OCI-M2 (cell line): ENCODE measurements around the gene RHBG.
"Not testable (repeated sequence)": the region's sequence is repeated elsewhere in the genome, so short reads cannot be mapped to it uniquely, and the experiment has no call there.

Source experiments
- DNase-seq: peaks from one replicate; lab custom pipeline; 2025; ENCODE audit not compliant: unreplicated experiment; lab: John Stamatoyannopoulos, UW

Gene RHBG

DNA sequence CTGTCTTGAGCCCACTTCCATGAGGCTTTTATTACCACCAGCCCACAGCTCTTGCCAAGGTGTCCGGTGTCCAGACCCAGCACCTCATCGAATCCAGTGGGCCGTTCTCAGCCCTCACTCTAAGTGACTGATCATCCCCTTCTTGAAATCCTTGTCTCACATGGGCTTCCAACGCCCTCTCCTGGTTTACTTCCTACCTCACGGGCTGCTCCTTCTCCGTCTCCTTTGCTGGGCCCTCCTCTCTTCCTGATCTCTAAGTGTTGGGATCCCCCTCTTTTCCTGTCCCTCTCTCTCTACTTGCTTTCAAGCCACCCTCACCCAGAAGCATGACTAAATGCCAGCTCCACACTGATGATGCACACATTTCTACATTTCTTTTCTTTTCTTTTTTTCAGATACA is 9.0 kb upstream of the RHBG start:
- no peak for DNase-seq

DNA sequence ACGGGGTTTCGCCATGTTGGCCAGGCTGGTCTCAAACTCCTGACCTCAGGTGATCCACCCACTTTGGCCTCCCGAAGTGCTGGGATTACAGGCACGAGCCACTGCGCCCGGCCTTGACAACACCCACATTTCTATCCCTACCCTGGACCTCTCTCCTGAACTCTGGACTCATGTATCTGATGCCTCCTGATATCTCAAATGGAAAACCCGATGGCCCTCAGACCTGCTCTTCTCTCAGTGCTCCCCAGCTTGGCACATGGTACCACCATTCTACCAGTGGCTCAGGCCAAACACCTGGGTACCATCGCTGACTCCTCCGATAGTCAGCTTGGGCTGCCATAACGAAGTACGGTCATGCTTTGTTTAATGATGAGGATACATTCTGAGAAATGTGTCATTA is 8.5 kb upstream of the RHBG start:
- DNase-seq = no peak

DNA sequence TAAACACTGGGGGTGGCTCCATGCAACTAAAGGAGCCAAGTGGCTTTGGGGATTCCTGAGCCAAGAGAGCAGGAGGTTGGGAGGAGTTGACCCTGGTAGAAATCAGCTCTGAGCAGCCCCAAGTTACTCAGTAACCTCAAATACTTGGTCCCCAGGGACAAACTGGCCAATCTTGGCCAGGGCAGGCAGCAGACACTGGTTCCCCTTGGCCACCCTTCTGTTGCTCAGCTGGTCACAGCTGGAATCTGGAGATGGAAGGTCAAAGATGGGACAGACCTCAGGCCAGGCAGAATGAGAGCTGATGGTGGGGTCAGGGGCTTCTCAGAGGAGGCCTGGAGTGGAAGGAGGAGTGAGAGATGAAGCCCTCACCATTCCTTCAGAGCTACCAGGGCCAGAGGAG is 3.3 kb upstream of the RHBG start:
- DNase-seq = no peak

DNA sequence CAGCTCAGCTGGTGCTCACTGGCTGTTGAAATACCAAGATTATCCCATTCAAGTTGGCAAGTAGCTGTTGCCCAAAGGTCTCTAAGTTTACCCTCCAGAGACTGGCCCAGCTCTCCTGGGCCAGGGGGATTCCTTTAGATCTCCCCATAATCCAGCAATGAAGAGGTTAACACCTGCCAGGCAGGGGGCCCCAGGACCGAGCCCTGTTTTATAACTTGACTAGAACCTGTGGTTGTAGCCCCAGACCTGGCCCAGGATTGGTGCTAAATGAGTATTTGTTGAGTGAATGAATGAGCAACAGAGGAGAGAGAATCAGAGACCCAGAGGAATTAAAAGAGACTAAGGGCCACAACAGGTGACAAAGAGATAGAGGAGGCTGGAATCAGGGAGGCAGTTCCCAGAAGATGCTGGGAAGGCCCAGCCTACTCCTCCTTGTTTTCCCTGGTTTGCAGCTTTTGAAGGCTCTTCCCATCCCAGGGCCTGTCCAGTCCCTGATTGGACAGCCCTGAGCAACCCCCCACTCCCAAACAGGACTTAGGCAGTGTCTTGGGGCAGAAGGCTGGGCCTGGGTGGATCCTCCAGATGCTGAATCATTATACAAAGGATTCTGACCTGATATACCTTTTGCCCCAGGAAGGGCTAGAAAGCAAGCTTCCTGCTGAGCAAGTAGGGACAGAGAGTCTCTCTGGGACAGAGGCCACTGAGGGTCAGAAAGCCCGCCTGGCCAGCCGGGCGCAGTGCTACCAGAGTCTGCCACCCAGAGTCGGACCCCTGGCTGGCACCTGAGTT is 2.4 kb upstream of the RHBG start:
- no peak for DNase-seq

DNA sequence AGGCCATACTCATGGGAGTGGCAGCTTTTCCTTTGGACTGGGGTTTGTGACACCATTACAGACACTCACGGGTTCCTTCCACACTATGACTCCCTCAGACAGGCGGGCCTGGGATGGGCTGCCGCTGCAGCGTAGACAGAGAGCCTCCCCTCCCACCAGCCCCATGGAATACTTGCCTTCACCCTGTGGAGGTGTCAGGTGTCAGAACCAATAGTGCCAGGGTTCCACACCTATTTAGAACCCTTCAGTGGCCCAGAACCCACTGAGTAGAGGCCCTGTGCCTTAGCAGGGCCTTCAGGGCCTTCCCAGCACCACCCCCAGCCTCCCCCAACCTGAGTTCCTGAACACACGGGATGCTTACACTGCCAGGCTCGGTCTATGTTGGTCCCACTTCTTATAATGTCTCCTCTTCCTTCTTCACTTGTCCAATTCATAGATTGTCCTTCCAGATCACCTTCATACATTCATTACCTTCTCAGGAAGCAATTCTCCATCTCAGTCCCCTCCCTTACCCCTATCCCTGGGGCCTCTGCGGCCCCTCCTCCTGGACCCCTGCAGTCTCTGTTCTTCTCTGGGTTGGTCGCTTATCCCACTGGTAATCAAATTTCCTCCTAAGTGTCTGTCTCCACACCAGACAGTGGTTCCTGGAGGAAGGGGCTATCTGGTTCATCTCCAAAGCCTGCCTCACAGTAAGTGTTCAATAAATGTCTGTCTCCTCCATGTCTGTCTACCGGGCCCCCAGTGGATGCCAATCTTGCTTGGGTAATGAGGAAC is 1.4 kb upstream of the RHBG start:
- DNase-seq = no peak

DNA sequence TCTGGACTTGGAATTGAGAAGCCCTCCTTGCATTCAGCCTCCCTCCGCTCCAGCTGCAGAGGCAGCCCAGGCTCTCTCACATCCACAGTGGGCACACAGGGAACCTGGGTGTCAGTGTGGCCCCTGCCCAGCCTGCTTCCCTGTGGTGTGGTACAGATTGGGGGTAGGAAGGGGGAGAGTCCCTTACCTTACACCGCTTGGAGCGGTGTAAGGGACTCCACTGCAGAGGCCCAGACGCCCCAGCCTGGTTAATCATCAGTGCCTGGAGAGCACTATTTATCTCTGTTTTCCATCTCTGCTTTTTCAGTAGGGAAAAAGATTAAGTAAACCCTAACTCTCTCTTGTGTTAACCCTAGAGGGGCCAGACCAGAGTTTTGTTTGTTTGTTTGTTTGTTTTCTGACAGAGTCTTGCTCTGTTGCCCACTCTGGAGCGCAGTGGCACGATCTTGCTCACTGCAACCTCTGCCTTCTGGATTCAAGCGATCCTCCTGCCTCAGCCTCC is 803 bp upstream of the RHBG start:
- DNase-seq = no peak

DNA sequence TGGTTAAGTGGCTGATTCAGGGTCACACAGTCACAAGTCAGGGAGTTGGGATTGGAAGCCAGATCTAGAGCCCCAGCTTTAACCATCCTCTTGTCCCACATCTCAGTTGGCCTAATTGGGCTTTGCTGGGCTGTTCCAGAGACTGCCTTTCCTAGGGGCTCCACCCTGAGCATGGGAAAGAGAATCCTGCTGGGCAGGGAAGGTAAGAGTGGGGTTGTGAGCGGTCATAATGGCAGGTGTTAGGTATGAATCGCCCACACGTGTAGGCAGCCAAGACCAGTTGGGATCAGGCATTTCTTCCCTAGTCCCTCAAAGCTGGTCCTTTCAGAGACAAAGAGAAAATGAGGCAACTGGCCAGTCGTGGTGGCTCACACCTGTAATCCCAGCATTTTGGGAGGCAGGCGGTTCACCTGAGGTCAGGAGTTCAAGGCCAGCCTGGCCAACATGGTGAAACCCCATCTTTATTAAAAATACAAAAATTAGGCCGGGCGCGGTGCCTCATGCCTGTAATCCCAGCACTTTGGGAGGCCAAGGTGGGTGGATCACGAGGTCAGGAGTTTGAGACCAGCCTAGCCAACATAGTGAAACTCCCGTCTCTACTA is 775 bp downstream of the RHBG start:
- not testable (repeated sequence) for DNase-seq

DNA sequence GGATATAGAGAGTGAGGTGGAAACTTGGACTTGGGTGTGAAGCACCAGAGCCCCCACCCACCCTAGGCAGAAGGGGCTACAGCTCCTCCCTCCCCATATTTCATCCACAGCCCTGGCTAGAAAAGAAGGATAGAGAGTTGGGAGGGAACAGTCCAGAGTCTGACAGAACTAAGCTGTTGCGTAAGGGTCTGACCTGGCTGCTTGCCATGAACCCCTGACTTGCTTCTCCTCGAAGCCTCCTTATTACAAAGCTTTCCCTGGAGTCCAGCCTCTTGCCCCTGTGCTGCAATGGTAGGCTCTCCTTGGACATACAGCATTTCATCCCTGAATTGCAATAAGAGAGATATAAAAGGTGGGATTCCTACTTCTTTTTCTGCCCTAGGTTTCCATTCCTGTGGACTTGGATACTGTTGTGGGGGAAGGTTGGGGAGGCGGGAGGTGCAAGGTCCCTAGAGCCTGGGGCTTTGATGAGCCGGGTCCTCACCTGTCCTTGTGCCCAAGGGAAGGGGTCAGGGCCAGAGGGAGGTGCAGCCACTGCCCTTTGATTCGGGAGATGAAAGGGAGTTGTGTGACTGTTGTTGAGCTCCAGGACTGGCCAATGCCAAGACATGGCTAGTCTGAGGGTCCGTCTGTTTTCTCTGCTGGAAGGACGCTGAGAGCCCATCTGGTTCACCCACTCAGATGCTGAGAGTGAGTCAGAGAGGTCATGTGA is 2.7 kb downstream of the RHBG start:
- DNase-seq = no peak

DNA sequence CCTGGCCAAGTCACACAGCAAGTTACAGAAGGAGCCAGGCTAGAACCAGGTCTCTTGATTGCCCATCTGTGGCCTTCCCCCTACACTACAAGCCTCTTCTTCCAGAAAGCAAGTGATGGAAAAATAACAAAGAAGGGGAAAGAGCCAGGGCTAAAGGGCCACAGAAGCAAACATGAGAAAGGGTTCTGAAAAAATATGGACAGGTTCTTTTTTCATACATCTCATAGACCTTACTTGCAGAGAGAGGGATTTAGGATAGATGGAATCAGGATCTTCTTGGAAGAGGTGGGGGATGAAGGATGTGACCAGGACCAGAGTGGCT is 3.2 kb downstream of the RHBG start:
- no peak for DNase-seq

DNA sequence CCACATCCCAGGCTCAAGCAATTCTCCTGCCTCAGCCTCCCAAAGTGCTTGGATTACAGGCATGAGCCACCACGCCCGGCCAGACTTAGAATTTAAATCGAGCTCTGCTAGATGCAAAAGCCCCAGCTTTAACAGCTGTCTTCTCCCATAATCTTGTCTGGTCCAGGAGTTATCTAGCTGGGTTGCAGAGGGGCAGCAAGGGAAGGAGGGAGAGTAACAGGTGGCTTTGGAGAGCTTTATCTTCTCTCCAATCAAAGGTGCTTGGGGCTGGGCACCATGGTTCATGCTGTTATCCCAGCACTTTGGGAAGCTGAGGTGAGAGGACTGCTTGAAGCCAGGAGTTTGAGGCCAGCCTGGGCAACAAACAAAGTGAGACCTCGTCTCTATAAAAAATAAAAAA is 3.9 kb downstream of the RHBG start:
- DNase-seq = no peak

DNA sequence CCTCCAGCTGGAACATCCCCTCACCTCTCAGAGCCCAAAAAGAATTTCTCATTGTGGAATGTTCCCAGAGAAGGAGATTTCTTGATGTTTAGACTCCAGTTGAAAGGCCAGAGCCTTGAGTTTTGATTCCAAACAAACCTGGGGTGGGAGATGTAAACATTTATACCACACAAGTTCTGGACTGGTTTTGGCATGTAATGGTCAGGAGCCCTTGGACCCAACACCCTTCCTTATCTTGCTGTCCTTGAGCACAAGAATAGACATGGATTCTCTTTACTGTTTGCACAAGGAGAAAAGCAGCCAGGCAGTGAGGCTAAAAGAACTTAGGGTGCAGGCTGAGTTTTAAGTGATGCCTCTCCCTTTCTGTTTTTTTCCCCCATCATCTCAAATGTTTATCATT is 4.5 kb downstream of the RHBG start:
- DNase-seq = no peak

DNA sequence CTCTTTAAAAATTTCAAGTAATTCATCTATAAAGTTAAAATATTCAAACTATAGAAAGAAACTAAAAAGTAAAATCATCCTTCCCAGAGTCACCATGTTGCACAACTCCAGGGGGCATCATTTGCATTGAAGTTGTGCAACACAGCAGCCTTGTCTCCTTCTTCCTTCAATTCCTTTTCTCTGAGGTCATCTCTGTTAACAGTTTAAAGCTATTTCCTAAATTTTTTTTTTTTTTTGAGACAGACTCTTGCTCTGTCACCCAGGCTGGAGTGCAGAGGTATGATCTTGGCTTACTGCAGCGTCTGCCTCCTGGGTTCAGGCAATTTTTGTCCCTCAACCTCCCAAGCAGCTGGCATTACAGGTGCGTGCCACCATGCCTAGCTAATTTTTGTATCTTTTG is 7.1 kb downstream of the RHBG start:
- DNase-seq = no peak

DNA sequence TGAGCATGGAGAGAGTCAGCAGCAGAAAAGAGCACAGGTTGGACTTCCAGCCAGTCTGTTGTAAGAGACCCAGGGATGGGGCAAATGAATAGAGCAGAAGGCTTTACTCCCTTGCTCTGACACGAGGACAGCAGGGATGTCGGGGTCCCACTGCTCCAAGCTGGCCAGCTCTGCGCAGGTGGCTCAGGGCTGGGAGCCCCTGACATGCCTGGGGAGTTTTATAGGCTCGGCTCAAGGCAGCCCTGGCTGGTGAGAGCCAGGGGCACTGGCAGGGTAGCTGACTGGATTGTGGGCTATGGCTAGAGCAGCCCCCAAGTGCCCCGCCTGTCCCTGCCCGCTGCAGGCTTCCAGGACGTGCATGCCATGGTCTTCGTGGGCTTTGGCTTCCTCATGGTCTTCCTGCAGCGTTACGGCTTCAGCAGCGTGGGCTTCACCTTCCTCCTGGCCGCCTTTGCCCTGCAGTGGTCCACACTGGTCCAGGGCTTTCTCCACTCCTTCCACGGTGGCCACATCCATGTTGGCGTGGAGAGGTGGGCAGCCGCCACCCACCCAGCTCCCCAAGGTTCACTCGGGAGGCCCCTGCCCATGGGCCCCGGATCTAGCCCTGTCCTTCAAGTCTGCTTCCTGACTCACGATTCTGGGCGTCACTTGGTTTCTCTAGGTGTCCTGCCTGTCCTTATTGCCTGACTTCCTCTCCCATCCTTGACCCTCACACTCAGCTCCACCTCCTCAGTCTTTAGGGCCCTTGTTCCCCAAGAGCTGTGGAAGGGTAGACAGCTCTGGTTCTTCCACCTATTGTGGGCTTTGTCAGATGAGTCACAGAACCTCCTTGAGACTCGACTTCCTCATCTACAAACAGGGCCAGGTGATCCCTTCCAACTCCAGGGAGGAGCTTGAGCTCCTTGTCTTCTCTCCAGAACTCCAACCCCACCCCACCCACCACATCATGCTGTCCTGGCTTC is 8.2 kb downstream of the RHBG start:
- no peak for DNase-seq

DNA sequence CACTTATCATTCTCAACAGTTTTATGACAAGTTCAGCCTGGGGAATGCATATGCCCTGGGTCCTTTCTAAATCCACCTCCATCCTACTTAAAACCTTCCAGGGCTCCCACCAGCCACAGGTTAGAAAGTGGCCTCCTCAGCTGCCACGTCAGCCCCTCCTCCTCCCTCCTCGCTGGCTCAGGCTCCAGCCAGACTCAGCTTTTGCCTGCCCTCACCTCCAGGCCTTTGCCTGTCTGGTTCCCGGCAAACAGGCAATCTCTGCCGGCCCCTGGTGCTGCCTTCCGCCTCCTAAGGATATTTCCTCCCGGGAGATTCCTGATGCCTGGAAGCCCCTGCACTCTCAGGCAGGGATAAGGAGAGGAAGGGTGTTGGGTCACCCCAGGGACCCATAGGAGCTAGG is 9.5 kb downstream of the RHBG start:
- no peak for DNase-seq

DNA sequence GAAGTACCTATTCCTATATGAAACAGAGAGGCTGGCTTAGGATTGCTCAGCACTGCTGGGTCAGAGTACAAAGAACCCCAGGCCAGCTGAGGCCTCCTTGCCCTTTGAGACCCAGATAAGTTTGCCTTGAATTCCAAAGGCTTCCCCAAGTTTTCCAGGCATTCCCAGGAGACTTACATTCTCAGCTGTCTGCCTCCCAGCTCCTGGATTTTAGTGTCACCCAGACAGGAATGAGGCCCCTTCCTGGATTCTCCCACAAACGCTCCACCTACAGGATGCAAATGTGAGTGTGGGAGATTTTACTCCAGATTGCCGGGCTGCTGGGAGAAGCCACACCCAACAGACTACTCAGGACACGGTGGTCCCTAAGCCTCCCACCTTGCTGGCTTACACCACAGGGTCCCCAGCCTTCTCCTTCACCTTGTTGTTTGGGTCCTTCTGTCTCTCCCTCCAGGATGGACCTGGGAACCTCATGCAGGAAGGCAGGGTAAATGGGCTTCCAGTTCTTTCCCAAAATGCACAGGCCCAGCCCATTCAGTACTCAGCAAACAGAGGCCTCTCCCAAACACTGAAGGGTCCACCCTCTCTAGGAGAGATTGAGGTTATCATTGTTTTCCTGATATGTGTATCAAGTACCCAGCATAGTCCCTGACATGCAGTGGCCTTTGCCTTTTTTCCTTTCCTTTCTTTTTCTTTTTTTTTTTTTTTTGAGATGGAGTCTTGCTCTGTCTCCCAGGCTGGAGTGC is 10.6 kb downstream of the RHBG start:
- DNase-seq = no peak

DNA sequence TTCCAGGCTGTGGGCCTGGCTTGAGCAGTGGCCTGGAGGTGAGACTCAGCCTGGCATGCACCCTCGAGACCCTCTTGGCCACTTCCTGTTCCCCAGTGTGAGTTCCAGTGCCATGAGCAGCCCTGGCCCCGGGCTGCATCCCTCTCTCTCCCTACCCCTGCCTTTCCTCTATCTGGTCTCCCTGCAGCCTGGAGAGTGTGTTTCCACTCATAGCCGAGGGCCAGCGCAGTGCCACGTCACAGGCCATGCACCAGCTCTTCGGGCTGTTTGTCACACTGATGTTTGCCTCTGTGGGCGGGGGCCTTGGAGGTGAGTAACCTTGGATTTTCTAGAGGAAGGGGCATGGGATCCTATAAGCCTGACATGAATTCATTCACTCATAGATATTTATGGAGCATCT is 13.6 kb downstream of the RHBG start:
- DNase-seq = no peak

DNA sequence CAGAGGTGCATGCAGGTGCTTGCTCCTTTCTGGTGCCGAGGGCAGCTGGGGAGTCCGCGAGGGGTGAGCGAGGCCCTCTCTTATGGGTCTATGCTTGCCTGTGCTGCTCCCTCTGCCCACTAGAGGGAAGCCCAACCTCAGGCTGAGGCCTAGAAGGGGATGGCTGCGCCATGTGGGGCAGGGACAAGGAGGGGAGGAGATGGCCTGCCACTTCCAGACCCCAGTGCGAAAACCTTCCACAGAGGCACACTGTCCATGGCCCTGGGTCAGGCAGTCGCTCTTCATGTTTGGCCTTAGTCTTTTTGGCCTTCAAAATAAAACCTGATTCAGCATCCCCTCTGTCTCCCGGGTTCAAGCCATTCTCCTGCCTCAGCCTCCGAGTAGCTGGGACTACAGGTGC is 14.0 kb downstream of the RHBG start:
- DNase-seq = no peak

DNA sequence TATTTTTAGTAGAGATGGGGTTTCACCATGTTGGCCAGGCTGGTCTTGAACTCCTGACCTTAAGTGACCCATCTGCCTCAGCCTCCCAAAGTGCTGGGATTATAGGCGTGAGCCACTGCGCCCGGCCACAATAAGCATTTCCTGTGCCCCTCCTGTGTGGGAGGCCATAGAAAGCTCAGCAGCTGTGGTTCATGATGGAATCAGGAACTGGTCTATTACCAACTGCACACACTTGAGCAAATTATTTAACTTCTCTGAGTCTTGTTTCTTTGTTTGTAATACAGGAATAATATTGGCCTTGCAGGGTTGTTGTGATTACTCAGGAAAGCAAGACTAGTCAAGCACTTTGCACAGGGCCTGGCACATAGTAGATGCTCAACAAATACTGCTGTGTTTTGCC is 15.0 kb downstream of the RHBG start:
- DNase-seq = no peak

DNA sequence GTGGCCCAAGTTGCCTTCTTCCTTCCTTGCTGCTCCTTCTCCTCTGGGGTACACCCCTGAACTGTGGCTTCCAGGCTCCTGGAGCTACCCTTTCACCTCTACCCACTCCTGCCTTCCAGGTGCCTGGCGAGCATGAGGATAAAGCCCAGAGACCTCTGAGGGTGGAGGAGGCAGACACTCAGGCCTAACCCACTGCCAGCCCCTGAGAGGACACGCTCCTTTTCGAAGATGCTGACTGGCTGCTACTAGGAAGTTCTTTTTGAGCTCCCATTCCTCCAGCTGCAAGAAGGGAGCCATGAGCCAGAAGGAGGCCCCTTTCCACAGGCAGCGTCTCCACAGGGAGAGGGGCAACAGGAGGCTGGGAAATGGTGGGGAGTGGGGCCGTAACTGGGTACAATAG is 15.6 kb downstream of the RHBG start:
- no peak for DNase-seq

DNA sequence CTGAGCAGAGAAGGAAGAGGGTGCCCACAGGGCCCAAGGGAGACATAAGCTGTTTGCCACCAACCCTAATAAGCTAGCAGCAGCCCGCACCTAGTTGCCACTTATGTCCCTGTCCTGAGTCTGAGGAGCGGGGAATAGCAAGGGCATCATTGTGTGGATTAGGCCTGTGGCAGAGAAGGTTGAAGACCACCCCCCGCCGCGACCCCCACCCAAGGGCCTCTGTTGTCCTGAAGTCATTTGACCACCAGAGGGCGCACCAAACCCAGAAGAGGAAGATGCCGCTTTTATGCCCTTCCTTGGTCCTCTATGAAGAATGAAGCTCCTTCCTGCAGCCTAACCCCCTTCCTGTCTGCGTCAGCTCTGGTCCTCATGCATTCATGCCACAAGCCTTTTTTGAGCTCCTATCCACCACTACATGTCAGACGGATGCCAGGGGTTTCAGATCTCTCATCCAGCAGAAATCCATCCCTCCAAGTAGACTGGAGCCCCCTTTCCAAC is 16.6 kb downstream of the RHBG start:
- no peak for DNase-seq
